H1 (cell line): ENCODE data around the gene UVRAG. TPM values are rescaled to one million over a fixed set of nuclear protein-coding genes. Genes with fewer than 3 reads are reported as not detected.

ENCODE experiments used
- ASH2L ChIP-seq: fragments of 200-600, 300-600 bp; sonication (generic); IDR thresholded peaks from one replicate; pipeline ENCODE4 v1.7.1; 2017; ENCODE audit warnings: low read length
- BACH1 ChIP-seq: IDR thresholded peaks from 2 replicates; pipeline ENCODE4 v1.6.1; 2012; ENCODE audit warnings: low read length, improper control_type of control experiment
- CBX8 ChIP-seq: fragments of 300-800, 300-1000 bp; sonication (generic); IDR thresholded peaks from 2 replicates; pipeline ENCODE4 v1.7.1; 2016; ENCODE audit warnings: low read depth, low read length, borderline replicate concordance
- GABPA ChIP-seq: IDR thresholded peaks from 2 replicates; pipeline ENCODE4 v1.6.1; 2011; ENCODE audit warnings: mild to moderate bottlenecking, low read length, moderate library complexity, borderline replicate concordance; ENCODE audit not compliant: insufficient read depth
- NRF1 ChIP-seq: IDR thresholded peaks from 2 replicates; pipeline ENCODE4 v1.6.1; 2011; ENCODE audit warnings: mild to moderate bottlenecking, low read depth, low read length, improper control_type of control experiment
- SIRT6 ChIP-seq: IDR thresholded peaks from one replicate; pipeline ENCODE4 v1.7.1; 2012; ENCODE audit warnings: low read length, inconsistent platforms
- SIX5 ChIP-seq: IDR thresholded peaks from 2 replicates; pipeline ENCODE4 v1.6.1; 2011; ENCODE audit warnings: mild to moderate bottlenecking, low read depth, low read length
- polyA plus RNA-seq, 7 experiments: library from polyadenylated mRNA; depleted of rRNA in 3 of 7; stranded (reverse) in 5 of 7; unstranded in 2 of 7; fragments of >200 nt in 5 of 7; fragments of 200-250 nt in 2 of 7; gene quantifications; 1 replicate in 5 of 7; 2 replicates in 1 of 7; 4 replicates in 1 of 7; pipeline versions ENCODE4 v1.2.1 to v1.2.3, GENCODE V29; 2011 to 2013; ENCODE audit warnings: missing spikeins in 2 of 7, mixed read lengths in 2 of 7
- total RNA-seq: library from RNA; stranded (reverse); fragmentation: NEBNext Ultra II Directional; extraction: Animal tissue kit (Norgen Biotek cat#: 25700); gene quantifications from 2 replicates; pipeline ENCODE4 v1.2.1, GENCODE V29; 2021

Gene UVRAG
- total and polyA plus RNA-seq, 2 of the 8 experiments (the other 6 are each of a cell fraction or from before 2014, with no cell fraction given), result 5.5 to 14.7 TPM

GRCh38 chr11:75796091-75796435, 18.9 kb upstream of the UVRAG start (continued):
- TF ChIP-seq ASH2L (no peak), BACH1 (no peak), GABPA (no peak), NRF1 (no peak), CBX8 (no peak), SIX5 (no peak), SIRT6 (no peak)
